Activated CD4-positive, CD25-positive, alpha-beta regulatory T cell treated with anti-CD3 and anti-CD28 coated beads, Interleukin-2, amount 50 U/mL, for 16 hours (primary cell): ENCODE measurements around the gene IGSF21.

Experiments
- DNase-seq: peaks from one replicate; pipeline ENCODE4 v3.0.0-alpha.2; 2020; ENCODE audit warnings: low read depth, low spot score

Gene IGSF21

GRCh38 chr1:18175530-18176377, 68.2 kb downstream of the IGSF21 start:
- DNase-seq: no peak

GRCh38 chr1:18176619-18177018, 69.0 kb downstream of the IGSF21 start:
- no peak for DNase-seq

- no peak for DNase-seq
These were observed 70.5 kb downstream of the IGSF21 start for GRCh38 chr1:18178111-18178510.

- DNase-seq: no peak
These were observed 71.4 kb downstream of the IGSF21 start for GRCh38 chr1:18179009-18179408.

- DNase-seq: no peak
These were observed 75.0 kb downstream of the IGSF21 start for GRCh38 chr1:18182398-18183160.

- DNase-seq: no peak
These were observed 75.9 kb downstream of the IGSF21 start for GRCh38 chr1:18183533-18183932.

DNA sequence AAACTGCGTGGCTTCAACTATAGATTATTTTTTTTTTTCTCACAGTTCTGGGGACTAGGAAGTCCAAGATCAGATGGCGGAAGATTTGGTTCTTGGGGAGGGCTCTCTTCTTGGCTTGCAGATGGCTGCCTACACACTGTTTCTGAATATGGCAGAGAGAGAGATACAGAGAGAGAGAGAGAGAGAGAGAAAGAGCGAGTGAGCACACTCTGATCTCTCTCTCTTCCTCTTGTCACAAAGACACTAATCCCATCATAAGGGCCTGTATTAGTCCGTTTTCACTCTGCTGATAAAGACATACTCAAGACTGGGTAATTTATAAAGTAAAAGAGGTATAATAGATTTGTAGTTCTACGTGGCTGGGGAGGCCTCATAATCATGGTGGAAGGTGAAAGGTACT, 79.5 kb downstream of the IGSF21 start:
- no peak for DNase-seq

GRCh38 chr1:18188820-18189517, 81.4 kb downstream of the IGSF21 start:
- DNase-seq: no peak

DNA sequence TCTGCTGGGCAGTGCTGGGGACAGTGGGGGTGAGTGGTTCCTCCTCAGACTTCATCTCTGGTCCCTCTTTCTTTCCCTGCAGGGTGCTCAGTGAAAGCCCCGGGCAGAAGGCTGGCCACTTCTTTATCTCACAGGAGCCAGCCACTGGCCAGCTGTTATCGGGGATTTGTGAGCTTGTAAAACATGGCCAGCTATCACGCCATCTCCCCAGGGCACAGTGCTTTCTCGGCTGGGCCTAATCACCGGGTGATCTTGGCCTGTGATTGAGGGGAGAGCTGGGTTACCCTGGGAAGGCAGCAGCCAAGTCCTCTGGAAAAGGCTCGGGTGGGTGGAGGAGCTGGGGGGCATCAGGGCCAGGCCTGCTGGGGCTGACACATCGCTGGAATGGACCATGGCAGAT, 83.0 kb downstream of the IGSF21 start:
- no peak for DNase-seq

GRCh38 chr1:18191037-18191436, 83.4 kb downstream of the IGSF21 start:
- DNase-seq: no peak

DNA sequence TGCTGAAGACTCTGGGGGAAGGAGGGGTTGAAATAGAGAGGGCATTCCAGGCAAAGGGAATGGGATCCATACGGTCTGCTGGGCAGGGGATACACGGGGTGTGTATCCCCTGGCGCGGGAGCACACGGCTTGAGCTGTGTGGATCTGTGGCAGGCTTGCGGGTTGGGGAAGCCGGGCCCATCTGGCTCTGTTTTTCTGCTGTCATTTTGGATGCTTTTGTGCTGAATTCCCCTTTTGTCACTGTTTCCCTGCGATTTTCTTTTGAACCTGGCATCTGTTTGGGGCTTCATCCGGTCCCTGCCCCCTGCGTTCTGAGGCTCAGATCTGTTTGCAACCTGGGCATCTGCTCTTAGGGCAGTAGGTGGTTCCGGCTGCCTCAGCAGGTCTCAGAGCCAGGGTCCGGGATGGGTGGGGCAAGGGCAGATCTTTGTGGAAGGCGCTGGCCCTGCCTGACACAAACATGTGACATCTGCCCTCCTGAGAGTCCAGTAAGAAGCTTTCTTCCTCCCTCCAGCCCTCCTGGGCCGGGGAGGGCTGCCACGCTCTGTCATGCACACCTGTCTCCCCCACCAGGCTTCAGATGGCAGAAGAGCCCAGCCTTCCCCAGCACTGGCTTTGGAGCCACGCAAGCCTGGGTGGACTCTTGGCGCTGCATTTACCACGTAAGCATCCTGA, 84.0 kb downstream of the IGSF21 start:
- DNase-seq: no peak

DNA sequence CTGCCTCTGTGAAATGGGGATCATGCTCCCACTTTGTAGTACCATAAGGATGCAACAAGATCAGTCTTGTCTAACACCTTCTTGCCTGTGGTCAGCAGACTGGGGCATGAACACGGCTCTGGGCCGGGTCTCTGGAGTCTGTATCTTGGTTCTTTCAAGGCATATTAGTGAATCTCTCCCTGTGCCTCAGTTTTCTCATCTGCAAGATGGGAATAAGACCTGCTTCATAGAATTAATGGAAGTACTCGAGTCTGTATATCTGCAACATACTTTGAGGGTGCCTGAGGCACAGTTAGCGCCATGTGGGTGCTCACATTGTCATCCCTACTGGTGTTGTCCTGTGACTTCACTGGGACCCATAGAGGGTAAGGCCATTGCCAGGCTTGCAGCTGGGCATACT, 84.6 kb downstream of the IGSF21 start:
- DNase-seq: no peak

DNA sequence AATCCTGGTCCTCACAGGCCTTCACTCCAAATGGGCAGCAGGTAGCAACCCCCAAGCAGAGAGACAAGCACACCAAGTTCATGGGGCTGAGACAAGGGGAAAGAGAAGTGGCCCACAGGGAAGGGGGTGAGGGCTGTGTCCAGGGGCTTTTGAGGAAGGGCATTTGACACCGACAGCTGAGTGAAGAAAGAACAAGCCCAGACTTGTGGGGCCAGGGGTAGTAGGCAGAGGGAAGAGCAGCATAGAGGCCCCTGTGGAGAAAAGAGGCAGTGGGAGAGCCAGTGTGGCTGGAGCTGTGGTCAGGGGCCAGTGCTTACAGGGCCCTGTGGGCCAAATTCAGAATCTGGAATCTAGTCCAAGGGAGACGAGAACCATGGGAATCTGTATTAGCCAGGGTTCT, 85.4 kb downstream of the IGSF21 start:
- no peak for DNase-seq

- no peak for DNase-seq
These were observed 89.7 kb downstream of the IGSF21 start for GRCh38 chr1:18197299-18197698.

DNA sequence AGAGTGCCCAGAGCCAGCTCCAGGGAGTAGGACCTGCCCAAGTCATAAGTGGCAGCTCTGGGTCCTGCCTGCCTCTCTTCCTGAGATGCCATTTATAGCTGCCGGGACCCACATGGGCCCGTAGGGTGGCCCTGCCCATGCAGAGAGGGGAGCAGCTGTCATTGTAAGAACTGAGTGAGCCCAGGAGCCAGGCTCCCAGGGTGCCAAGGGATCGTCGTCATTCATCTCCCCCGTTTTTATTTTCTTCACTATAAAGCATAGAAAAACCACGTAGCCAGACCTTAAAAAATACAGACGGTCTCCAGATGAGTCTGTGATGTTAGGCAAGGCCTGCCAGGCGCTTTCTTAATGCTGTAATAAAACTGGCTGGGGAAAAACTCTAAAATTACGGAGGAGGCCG, 90.7 kb downstream of the IGSF21 start:
- no peak for DNase-seq

DNA sequence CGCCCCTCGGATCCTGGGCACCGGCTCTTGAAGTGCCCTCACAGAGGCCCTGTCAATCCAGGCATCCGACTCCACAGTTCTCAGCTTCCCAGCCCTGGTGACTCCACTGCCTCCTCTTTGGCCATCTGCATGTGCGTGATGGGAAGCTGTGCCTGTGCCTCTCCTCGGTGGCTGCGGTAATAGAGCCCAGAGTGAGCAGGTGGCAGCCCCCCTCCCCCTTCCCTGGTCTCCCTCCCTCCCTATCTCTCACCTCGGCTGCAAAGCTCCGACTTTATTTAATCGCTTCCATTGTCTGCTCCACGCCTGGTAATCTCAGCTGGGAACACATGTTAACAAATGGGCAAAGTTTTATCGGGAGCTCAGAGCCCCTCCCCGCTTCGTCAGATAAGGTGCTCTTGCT, 91.9 kb downstream of the IGSF21 start:
- DNase-seq: no peak

GRCh38 chr1:18200136-18200717, 92.6 kb downstream of the IGSF21 start:
- no peak for DNase-seq

- DNase-seq: no peak
These were observed 93.3 kb downstream of the IGSF21 start for GRCh38 chr1:18200918-18201317.

GRCh38 chr1:18201997-18202719, 94.6 kb downstream of the IGSF21 start:
- no peak for DNase-seq

GRCh38 chr1:18203645-18204044, 96.0 kb downstream of the IGSF21 start:
- DNase-seq: no peak

DNA sequence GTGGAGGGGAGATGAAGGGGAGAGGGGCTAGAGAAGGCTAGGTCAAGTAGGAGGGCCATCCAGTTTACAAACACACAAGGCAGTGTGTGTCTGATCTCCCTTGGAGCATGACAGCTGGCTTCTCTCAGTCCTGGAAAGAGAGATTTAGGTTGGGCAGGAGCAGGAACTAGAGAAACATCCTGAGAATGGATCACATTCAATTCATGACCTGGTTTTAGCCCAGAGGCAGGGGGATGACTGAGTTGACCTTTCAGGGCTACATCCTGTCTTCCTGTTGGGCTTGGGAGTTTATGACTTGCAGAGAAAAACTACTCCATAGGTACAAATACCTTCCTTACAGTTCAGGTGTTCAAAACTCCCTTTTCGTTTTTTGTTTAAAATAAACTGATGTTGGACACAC, 97.0 kb downstream of the IGSF21 start:
- DNase-seq: no peak
